HL-60 (cell line): Measurements from ENCODE around the gene CZIB.

Experiments used
- DNase-seq, 2 experiments: peaks; one replicate each; pipeline ENCODE4 v3.0.0-alpha.2; 2010 to 2020; ENCODE audit warnings: low read depth in 1 of 2, low spot score in 1 of 2
- H3K27ac ChIP-seq: fragments of 250-450 bp; sonication (Bioruptor Pico); replicated peaks from 2 replicates; pipeline ENCODE4 v1.5.1; 2020; ENCODE audit warnings: mild to moderate bottlenecking, moderate library complexity
- H3K27me3 ChIP-seq: fragments of 250-450 bp; sonication (Bioruptor Pico); 2 replicates; pipeline ENCODE4 v1.5.1; 2021; ENCODE audit warnings: mild to moderate bottlenecking, moderate library complexity; ENCODE audit not compliant: insufficient read depth, poor library complexity, severe bottlenecking
- H3K4me3 ChIP-seq: replicated peaks from 2 replicates; pipeline ENCODE4 v1.5.1; 2011; ENCODE audit warnings: mild to moderate bottlenecking, control low read depth, low read length; ENCODE audit not compliant: insufficient read depth
- CTCF ChIP-seq: IDR thresholded peaks from one replicate; pipeline ENCODE4 v1.5.1; 2011; ENCODE audit warnings: low read length, control low read depth, inconsistent platforms; ENCODE audit not compliant: insufficient read depth
- GABPA ChIP-seq: IDR thresholded peaks from 2 replicates; pipeline ENCODE4 v1.6.1; 2012; ENCODE audit warnings: low read depth
- POLR2AphosphoS5 ChIP-seq: IDR thresholded peaks from 2 replicates; pipeline ENCODE4 v1.6.1; 2012; ENCODE audit warnings: low read depth
- REST ChIP-seq: IDR thresholded peaks from 2 replicates; pipeline ENCODE4 v1.6.1; 2012; ENCODE audit warnings: low read depth; ENCODE audit not compliant: insufficient replicate concordance
- SPI1 ChIP-seq: IDR thresholded peaks from 2 replicates; pipeline ENCODE4 v1.6.1; 2012; ENCODE audit warnings: low read depth, mild to moderate bottlenecking, borderline replicate concordance

Gene CZIB

GRCh38 chr1:53262000-53262399 is 41.6 kb upstream of the CZIB start:
- H3K27me3 ChIP-seq, result no peaks in the 10 kb centered on the region
- no peak overlapping the region for H3K27ac ChIP-seq
- TF ChIP-seq POLR2AphosphoS5, result no peak
- no peak for TF ChIP-seq REST
- TF ChIP-seq GABPA, result no peak
- TF ChIP-seq CTCF, result no peak
- no peak for TF ChIP-seq SPI1
- no peak for DNase-seq
- no peak overlapping the region for H3K4me3 ChIP-seq

DNA sequence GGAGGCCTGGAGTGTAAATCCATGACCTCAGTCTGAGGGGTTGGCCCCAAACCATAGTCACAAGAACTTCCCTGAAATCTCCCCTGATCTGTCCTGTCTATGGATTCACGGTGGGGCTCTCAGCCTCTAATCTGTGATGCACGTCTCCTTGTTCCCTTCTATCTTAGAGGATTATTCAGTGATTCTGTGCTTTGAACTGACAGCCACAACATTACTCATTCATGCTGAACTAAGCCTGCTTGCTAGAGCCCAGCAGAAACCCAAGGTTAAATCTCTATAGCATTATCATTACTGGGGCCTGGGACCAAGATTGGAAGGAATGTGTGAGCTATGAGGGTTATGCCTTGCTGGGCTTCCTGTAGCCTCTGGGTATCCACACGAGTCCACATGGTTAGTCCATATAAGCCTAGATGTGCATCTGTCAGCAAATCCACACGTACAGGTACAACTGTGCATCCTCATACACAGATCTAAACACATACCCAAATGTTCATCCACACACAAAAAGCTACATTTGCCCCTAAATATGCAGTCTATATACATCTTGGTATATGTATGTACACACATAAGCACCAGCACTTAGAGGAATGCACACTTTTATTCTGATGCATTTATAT is 40.3 kb upstream of the CZIB start:
- Histone ChIP-seq H3K27ac (no peak overlapping the region), H3K27me3 (no peaks in the 10 kb centered on the region), H3K4me3 (no peak overlapping the region)
- no peak for DNase-seq
- TF ChIP-seq GABPA (no peak), SPI1 (no peak), POLR2AphosphoS5 (no peak)

DNA sequence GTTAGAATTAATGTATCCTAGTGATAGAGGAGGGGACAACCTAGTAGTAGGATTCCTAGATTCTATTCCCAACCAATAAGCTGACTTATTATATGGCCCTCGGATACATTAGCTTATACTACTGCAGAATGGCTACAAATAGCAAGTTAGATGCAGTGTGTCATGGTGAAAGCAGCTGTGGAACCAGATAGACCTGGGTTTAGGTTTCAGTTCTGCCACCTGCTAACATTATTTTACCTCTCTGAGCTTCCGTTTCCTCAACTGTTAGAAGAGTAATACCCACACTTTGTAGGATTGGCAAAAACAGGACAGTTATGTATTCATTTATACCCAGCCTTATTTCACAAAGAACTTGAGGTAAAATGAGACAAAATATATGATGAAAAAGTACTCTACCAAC is 39.5 kb upstream of the CZIB start:
- TF ChIP-seq SPI1 (no peak), GABPA (no peak), POLR2AphosphoS5 (no peak), CTCF (no peak), REST (no peak)
- no peak overlapping the region for H3K4me3 ChIP-seq
- no peak for DNase-seq
- no peaks in the 10 kb centered on the region for H3K27me3 ChIP-seq
- no peak overlapping the region for H3K27ac ChIP-seq

- Histone ChIP-seq H3K27me3 (no peaks in the 10 kb centered on the region), H3K4me3 (no peak overlapping the region), H3K27ac (no peak overlapping the region)
- no peak for DNase-seq
- TF ChIP-seq REST (no peak), GABPA (no peak), CTCF (no peak), SPI1 (no peak), POLR2AphosphoS5 (no peak)
Measured at GRCh38 chr1:53258216-53258615, 37.8 kb upstream of the CZIB start.
